K562 (cell line): ENCODE results near the gene LMO7. TPM values are rescaled to one million over a fixed set of nuclear protein-coding genes. Genes with fewer than 3 reads are reported as not detected.

Experiments used
- ATAC-seq: fragments of 200-7000 bp; cut with Tn5 transposase; 3 replicates; pipeline ENCODE4 v1.9.1; 2020; ENCODE audit warnings: moderate library complexity
- BruUV-seq: library from RNA; stranded (reverse); fragments of 400-500 nt; replicated peaks from 2 replicates; lab custom pipeline; 2021; lab: Mats Ljungman, UMichigan
- CTCF ChIA-PET: fragments of 300-600 bp; formaldehyde crosslinking; extraction: SDS; loops from one replicate; lab custom pipeline; 2021; ENCODE audit warnings: low intra/inter-chr PET ratio; lab: Yijun Ruan, JAX
- POLR2A ChIA-PET: fragments of 300-600, 350-650 bp; sonication (Branson Sonifier 250); formaldehyde crosslinking; extraction: SDS; loops from one replicate; lab custom pipeline; 2021; ENCODE audit warnings: antibody characterized with exemption, inconsistent platforms; lab: Yijun Ruan, JAX
- DNase-seq, 4 experiments: peaks; one replicate each; pipeline versions ENCODE4 v3.0.0 to v3.0.0-alpha.2; 2011 to 2018; ENCODE audit warnings: low spot score in 3 of 4, mixed read lengths in 3 of 4; ENCODE audit errors: extremely low read depth in 1 of 4
- FAIRE-seq: peaks from 2 replicates; lab custom pipeline; 2011; peaks lifted over from hg19 to GRCh38; lab: Jason Lieb, UNC
- H2AFZ ChIP-seq: 2 replicates; pipeline ENCODE4 v1.6.0; 2011; ENCODE audit warnings: low read depth, low read length, control low read depth, inconsistent platforms
- H3K27ac ChIP-seq: fragments of 200-600 bp; 3 replicates; pipeline ENCODE4 v1.8.0; 2011; ENCODE audit warnings: low read depth, mild to moderate bottlenecking, control low read depth, inconsistent platforms, low read length, moderate library complexity, mixed read lengths; ENCODE audit errors: extremely low read depth
- H3K27me3 ChIP-seq, 2 experiments: fragments of 300-600 bp in 1 of 2; 2 replicates in 1 of 2; 3 replicates in 1 of 2; pipeline versions ENCODE4 v1.6.0 to v1.8.0; 2011; ENCODE audit warnings: inconsistent platforms in 2 of 2, low read length in 2 of 2, mild to moderate bottlenecking in 1 of 2, mixed read lengths in 1 of 2, moderate library complexity in 1 of 2; ENCODE audit not compliant: control insufficient read depth in 2 of 2, insufficient read depth in 2 of 2
- H3K36me3 ChIP-seq: fragments of 300-600 bp; 3 replicates; pipeline ENCODE4 v1.8.0; 2011; ENCODE audit warnings: mild to moderate bottlenecking, low read length, inconsistent platforms; ENCODE audit not compliant: control insufficient read depth, insufficient read depth
- H3K4me1 ChIP-seq, 2 experiments: fragments of 200-600 bp in 1 of 2; replicated peaks in 1 of 2; 2 replicates in 1 of 2; 3 replicates in 1 of 2; pipeline versions ENCODE4 v1.5.1 to v1.8.0; 2011; ENCODE audit warnings: inconsistent platforms in 2 of 2, low read length in 2 of 2, mild to moderate bottlenecking in 1 of 2, mixed read lengths in 1 of 2, moderate library complexity in 1 of 2; ENCODE audit not compliant: control insufficient read depth in 2 of 2, insufficient read depth in 2 of 2
- H3K4me2 ChIP-seq: 2 replicates; pipeline ENCODE4 v1.6.1; 2011; ENCODE audit warnings: low read length, control low read depth, inconsistent platforms, mixed read lengths; ENCODE audit not compliant: insufficient read depth
- H3K4me3 ChIP-seq: fragments of 200-600 bp; sonication (generic), shearing (Covaris generic); 2 replicates; pipeline ENCODE4 v1.5.1; 2016; ENCODE audit warnings: control low read depth, inconsistent platforms
- H3K79me2 ChIP-seq: fragments of 200-600 bp; 3 replicates; pipeline ENCODE4 v1.8.0; 2011; ENCODE audit warnings: low read length, inconsistent platforms; ENCODE audit not compliant: control insufficient read depth, insufficient read depth
- H3K9ac ChIP-seq, 2 experiments: 2 replicates each; pipeline versions ENCODE4 v1.6.0 to v1.6.1; 2011; ENCODE audit warnings: low read depth in 2 of 2, low read length in 2 of 2, control low read depth in 1 of 2, inconsistent platforms in 1 of 2, mild to moderate bottlenecking in 1 of 2, mixed read lengths in 1 of 2; ENCODE audit not compliant: insufficient read depth in 1 of 2
- H3K9me1 ChIP-seq: one replicate; pipeline ENCODE4 v1.6.0; 2011; ENCODE audit warnings: inconsistent platforms, mild to moderate bottlenecking, low read length, moderate library complexity; ENCODE audit not compliant: control insufficient read depth, insufficient read depth
- H3K9me3 ChIP-seq: replicated peaks from 2 replicates; pipeline ENCODE4 v1.5.1; 2011; ENCODE audit warnings: low read depth, low read length, inconsistent platforms; ENCODE audit not compliant: control insufficient read depth, insufficient read depth
- H4K20me1 ChIP-seq: replicated peaks from 2 replicates; pipeline ENCODE4 v1.6.1; 2011; ENCODE audit warnings: low read length, inconsistent platforms, mixed read lengths; ENCODE audit not compliant: control insufficient read depth, insufficient read depth
- CTCF ChIP-seq, 3 experiments: IDR thresholded peaks in 2 of 3; conservative IDR thresholded peaks in 1 of 3; 2 replicates each; pipeline ENCODE4 v1.5.1; 2011 to 2012; ENCODE audit warnings: low read length in 3 of 3, mild to moderate bottlenecking in 3 of 3, control low read depth in 2 of 3, improper control_type of control experiment in 1 of 3, inconsistent platforms in 1 of 3, low read depth in 1 of 3, mixed read lengths in 1 of 3, moderate library complexity in 1 of 3; ENCODE audit not compliant: insufficient read depth in 2 of 3
- E2F3 ChIP-seq: fragments of 250-450 bp; sonication (Bioruptor Pico); IDR thresholded peaks from 2 replicates; pipeline ENCODE4 v1.4.0; 2020; ENCODE audit warnings: mild to moderate bottlenecking
- PHB2 ChIP-seq: fragments of 450-650 bp; IDR thresholded peaks from 2 replicates; pipeline ENCODE4 v1.6.1; 2017; ENCODE audit warnings: low read depth
- POLR2A ChIP-seq: fragments of 450-650 bp; conservative IDR thresholded peaks from 2 replicates; pipeline ENCODE4 v1.6.1; 2016
- RAD21 ChIP-seq, 2 experiments: fragments of 250-450 bp in 1 of 2; fragments of 450-650 bp in 1 of 2; sonication (Bioruptor Pico) in 1 of 2; formaldehyde crosslinking in 1 of 2; IDR thresholded peaks in 1 of 2; conservative IDR thresholded peaks in 1 of 2; 2 replicates each; pipeline versions ENCODE4 v1.4.0 to v1.8.0; 2020 to 2022; ENCODE audit warnings: mild to moderate bottlenecking in 2 of 2, moderate library complexity in 1 of 2
- ZNF707 ChIP-seq: fragments of 250-450 bp; sonication (Bioruptor Pico); conservative IDR thresholded peaks from 2 replicates; pipeline ENCODE4 v1.8.0; 2022; ENCODE audit warnings: inconsistent platforms, mild to moderate bottlenecking, moderate library complexity
- in situ Hi-C: fragments of 300-500 bp; cut with MboI; formaldehyde crosslinking; loops from 4 replicates; pipeline ENCODE4 v1.15.0; 2018; ENCODE audit warnings: inconsistent platforms, mixed read lengths
- intact Hi-C: fragments of 100-400 bp; cut with micrococcal nuclease; formaldehyde crosslinking; loops from 2 replicates; pipeline ENCODE4 v1.14.2; 2022
- polyA plus RNA-seq, 8 experiments: library from polyadenylated mRNA; depleted of rRNA in 4 of 8; stranded (reverse) in 5 of 8; unstranded in 3 of 8; fragments of >200 nt; fragmentation: Nextera tagmentation in 2 of 8; fragmentation: Illumina TruSeq in 1 of 8; extraction: Ambion mirVana in 2 of 8; extraction: Trizol in 1 of 8; gene quantifications; 2 replicates each; pipeline versions ENCODE4 v1.2.1 to v1.2.3, GENCODE V29; 2011 to 2014; ENCODE audit warnings: inconsistent platforms in 1 of 8, missing spikeins in 1 of 8
- total RNA-seq, 7 experiments: library from RNA; depleted of rRNA in 6 of 7; stranded (reverse); fragments of >200 nt in 6 of 7; fragmentation: Illumina TruSeq in 2 of 7; extraction: Trizol in 2 of 7; gene quantifications; 2 replicates each; pipeline versions ENCODE4 v1.2.1 to v1.2.3, GENCODE V29; 2011 to 2021; ENCODE audit warnings: low replicate concordance in 1 of 7
- TF ChIP-seq, protein P1 (sequence below): fragments of 250-450 bp; sonication (Bioruptor Pico); IDR thresholded peaks from 2 replicates; pipeline ENCODE4 v1.4.0; 2020; ENCODE audit warnings: mild to moderate bottlenecking, moderate library complexity, borderline replicate concordance
- TF ChIP-seq, protein P2 (sequence below): sonication (generic); formaldehyde crosslinking; IDR thresholded peaks from 2 replicates; pipeline ENCODE4 v1.8.1; 2022; ENCODE audit warnings: missing genetic modification reagents
- TF ChIP-seq, protein P3 (sequence below): fragments of 250-450 bp; sonication (Bioruptor Pico); IDR thresholded peaks from 2 replicates; pipeline ENCODE4 v1.5.1; 2021; ENCODE audit warnings: mild to moderate bottlenecking

Gene LMO7
- total and polyA plus RNA-seq, 9 of the 15 experiments (the other 6 are each of a cell fraction or from before 2014, with no cell fraction given), result 0.42 to 4.3 (median 1.7) TPM

- TF ChIP-seq, protein P1, sequence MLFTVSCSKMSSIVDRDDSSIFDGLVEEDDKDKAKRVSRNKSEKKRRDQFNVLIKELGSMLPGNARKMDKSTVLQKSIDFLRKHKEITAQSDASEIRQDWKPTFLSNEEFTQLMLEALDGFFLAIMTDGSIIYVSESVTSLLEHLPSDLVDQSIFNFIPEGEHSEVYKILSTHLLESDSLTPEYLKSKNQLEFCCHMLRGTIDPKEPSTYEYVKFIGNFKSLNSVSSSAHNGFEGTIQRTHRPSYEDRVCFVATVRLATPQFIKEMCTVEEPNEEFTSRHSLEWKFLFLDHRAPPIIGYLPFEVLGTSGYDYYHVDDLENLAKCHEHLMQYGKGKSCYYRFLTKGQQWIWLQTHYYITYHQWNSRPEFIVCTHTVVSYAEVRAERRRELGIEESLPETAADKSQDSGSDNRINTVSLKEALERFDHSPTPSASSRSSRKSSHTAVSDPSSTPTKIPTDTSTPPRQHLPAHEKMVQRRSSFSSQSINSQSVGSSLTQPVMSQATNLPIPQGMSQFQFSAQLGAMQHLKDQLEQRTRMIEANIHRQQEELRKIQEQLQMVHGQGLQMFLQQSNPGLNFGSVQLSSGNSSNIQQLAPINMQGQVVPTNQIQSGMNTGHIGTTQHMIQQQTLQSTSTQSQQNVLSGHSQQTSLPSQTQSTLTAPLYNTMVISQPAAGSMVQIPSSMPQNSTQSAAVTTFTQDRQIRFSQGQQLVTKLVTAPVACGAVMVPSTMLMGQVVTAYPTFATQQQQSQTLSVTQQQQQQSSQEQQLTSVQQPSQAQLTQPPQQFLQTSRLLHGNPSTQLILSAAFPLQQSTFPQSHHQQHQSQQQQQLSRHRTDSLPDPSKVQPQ, result no peak
- no peak for TF ChIP-seq ZNF707
- no peak for TF ChIP-seq POLR2A
- TF ChIP-seq, protein P2, sequence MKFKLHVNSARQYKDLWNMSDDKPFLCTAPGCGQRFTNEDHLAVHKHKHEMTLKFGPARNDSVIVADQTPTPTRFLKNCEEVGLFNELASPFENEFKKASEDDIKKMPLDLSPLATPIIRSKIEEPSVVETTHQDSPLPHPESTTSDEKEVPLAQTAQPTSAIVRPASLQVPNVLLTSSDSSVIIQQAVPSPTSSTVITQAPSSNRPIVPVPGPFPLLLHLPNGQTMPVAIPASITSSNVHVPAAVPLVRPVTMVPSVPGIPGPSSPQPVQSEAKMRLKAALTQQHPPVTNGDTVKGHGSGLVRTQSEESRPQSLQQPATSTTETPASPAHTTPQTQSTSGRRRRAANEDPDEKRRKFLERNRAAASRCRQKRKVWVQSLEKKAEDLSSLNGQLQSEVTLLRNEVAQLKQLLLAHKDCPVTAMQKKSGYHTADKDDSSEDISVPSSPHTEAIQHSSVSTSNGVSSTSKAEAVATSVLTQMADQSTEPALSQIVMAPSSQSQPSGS, result no peak
Measured at GRCh38 chr13:75685239-75685697, 49.1 kb downstream of the LMO7 start (continued).

DNA sequence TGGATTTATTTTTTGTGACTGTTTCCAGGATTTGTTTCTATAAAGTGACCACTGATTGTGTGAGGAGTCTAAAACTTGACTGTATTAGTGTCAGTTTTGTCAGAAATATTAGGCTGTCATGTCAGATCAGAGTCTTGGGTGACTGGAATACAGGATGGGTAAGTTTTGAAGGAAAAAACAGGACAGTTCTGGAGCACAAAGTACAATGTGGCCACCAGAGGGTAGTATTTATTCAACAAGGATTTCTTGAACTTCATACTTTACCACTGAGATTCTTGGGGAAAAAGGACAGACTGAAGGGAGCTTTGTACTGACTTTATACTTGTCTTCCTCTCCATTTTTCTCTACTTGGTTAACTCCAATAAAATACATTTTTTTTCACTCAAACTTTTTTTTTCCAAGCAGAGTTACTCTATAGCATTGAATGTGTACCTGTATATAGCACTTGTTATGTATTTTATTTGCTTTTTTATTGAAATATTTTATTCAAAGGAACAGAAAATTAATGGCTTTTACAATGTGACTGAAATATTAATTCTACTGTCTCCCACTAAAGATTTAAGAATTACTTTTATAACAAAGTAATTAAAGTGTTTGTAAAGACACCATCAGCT lies 51.1 kb downstream of the LMO7 start:
- in situ Hi-C loops (loop anchor here (25.0 kb wide), 1 partner anchor 1225 kb away; no protein-coding TSS in a partner anchor), intact Hi-C loops (no loop called here)
- Histone ChIP-seq H3K4me2 (no peak overlapping the region), H3K9me1 (no peaks in the 10 kb centered on the region), H2AFZ (no peak overlapping the region), H3K4me1 (no peaks in the 10 kb centered on the region), H3K4me3 (no peak overlapping the region), H3K9me3 (no peaks in the 10 kb centered on the region), H3K9ac (no peak overlapping the region), H3K27ac (no peak overlapping the region), H3K27me3 (no peaks in the 10 kb centered on the region), H3K79me2 (no peaks in the 10 kb centered on the region), H4K20me1 (no peaks in the 10 kb centered on the region), H3K36me3 (no peaks in the 10 kb centered on the region)
- DNase-seq (peak; percentile 6 to 11 (median 9)), FAIRE-seq (no peak), ATAC-seq (peak; percentile 64; the same call in 2 of the 3 replicates)
- POLR2A ChIA-PET, result no interaction called here
- CTCF ChIA-PET, result no interaction called here
- TF ChIP-seq E2F3 (CRISPR knock-in tag) (no peak), PHB2 (no peak), CTCF (IDR thresholded peaks at IDR 0.05 in 2 of 3, conservative IDR thresholded peaks at IDR 0.05 in 1 of 3; ENCODE audit: insufficient read depth in 2 of 3, low read depth in 1 of 3, low read length in 3 of 3) (peak in 2 of 3 experiments; percentile 33 to 35; a peak in 1 of 6 replicates), RAD21 (CRISPR knock-in tag; conservative IDR thresholded peaks at IDR 0.05 in 1 of 2, IDR thresholded peaks at IDR 0.05 in 1 of 2) (0 out of 4 replicates have a peak, but pooled peaks of 1 of the 2 experiments have one; percentile 7)
- TF ChIP-seq, protein P3, sequence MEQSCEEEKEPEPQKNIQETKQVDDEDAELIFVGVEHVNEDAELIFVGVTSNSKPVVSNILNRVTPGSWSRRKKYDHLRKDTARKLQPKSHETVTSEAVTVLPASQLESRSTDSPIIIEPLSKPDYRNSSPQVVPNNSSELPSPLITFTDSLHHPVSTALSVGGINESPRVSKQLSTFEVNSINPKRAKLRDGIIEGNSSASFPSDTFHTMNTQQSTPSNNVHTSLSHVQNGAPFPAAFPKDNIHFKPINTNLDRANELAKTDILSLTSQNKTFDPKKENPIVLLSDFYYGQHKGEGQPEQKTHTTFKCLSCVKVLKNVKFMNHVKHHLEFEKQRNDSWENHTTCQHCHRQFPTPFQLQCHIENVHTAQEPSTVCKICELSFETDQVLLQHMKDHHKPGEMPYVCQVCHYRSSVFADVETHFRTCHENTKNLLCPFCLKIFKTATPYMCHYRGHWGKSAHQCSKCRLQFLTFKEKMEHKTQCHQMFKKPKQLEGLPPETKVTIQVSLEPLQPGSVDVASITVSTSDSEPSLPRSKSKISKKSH, result no peak
- no TSS peak for BruUV-seq
